ENCODE data around the gene WDCP.
"Not testable (repeated sequence)": the region's sequence is repeated elsewhere in the genome, so short reads cannot be mapped to it uniquely, and the experiment has no call there.

WDCP gene

DNA sequence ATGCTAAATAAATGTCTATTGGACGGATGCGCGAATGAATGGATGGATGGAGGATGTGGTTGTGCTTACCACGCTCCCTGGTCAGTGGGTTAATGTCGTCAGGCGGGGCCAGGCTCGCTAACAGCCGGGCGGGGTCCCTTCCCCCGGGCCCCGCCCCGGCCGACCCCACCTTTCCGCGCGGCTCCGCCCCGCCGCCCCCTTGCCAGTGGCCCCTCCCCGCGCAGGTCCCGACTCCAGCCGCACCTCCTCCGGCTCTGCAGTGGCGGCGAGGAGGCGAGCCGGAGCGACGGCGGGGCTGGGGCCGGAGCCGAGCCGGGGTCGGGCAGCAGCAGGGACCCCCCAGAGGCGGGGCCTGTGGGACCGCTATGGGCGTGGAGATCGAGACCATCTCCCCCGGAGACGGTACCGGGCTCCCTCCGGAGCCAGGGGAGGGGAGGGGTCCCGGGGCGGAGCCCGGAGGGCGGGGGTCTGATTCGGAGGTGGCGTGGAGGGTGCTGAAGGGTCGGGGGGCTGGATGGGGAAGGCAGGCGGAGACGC is 2.4 kb upstream of the WDCP start, which contains the start of gene FKBP1B:
Gene FKBP1B (plus strand): TSS at position 257 of the 537 bp plus-strand sequence. CDS start 109 bp downstream, at position 366.
- H3K4me3 ChIP-seq (ENCODE audit: low read depth, low read length): peak within 1 kb of the TSS; percentile 69
- TF ChIP-seq, protein P1, sequence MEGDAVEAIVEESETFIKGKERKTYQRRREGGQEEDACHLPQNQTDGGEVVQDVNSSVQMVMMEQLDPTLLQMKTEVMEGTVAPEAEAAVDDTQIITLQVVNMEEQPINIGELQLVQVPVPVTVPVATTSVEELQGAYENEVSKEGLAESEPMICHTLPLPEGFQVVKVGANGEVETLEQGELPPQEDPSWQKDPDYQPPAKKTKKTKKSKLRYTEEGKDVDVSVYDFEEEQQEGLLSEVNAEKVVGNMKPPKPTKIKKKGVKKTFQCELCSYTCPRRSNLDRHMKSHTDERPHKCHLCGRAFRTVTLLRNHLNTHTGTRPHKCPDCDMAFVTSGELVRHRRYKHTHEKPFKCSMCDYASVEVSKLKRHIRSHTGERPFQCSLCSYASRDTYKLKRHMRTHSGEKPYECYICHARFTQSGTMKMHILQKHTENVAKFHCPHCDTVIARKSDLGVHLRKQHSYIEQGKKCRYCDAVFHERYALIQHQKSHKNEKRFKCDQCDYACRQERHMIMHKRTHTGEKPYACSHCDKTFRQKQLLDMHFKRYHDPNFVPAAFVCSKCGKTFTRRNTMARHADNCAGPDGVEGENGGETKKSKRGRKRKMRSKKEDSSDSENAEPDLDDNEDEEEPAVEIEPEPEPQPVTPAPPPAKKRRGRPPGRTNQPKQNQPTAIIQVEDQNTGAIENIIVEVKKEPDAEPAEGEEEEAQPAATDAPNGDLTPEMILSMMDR (conservative IDR thresholded peaks at IDR 0.05; ENCODE audit: low read depth, low read length): no peak

DNA sequence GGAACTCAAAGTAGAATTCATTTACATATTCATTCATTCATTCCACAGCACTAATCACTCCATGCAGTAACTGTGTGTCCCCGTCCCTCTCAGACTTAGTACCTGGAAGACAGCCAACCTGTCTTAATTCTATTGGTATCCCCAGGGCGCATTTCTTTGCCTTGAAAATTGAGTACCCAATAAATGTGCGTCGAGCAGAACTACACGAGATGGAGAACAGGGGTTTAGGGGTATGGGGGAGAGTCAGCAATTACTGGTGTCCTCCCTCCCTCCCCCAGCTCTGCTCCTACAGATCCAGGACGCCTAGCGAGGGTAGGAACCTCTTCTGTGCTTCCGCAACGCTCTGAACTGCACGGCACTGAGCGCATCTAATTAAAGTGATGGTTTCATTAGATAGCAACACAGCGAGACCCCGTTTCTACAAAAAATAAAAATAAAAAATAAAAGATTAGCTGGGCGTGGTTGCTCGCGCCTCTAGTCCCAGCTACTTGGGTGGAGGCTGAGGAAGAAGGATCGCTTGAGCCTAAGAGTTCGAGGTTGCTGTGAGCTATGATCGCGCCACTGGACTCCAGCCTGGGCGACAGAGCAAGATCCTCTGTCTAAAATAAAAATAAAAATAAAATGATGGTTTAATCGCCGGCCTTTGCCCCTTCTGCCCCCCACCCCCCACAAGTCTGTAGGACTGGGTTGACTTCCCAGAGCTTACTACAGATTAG is 1.7 kb upstream of the WDCP start:
- peak overlapping the region; percentile 69 for H3K4me3 ChIP-seq (ENCODE audit: low read depth, low read length)
- TF ChIP-seq, protein P1 (conservative IDR thresholded peaks at IDR 0.05; ENCODE audit: low read depth, low read length): no peak
- no peak for DNase-seq (ENCODE audit: low read depth)

More for the DNA sequence above, 2.4 kb upstream of the WDCP start, which contains the start of gene FKBP1B:
- DNase-seq (ENCODE audit: low read depth): peak; percentile 55

DNA sequence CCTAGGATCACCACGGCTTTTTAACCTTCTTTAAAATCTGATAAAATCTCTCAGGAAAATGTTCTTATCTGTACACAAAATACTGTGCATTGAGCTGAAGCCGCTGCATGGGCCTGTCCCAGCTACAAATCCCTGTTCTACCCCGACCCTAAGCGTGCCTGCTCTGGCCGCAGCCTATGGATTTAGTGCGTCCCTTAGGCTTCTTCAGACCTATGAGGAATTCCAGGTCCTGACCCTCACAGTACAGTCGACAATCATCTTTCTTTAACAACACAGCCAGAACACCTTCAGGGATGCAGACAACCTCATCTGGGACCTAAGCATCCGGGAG is 477 bp upstream of the WDCP start:
- TF ChIP-seq, protein P1 (conservative IDR thresholded peaks at IDR 0.05; ENCODE audit: low read depth, low read length): no peak
- no peak overlapping the region for H3K4me3 ChIP-seq (ENCODE audit: low read depth, low read length)
- DNase-seq (ENCODE audit: low read depth): no peak

DNA sequence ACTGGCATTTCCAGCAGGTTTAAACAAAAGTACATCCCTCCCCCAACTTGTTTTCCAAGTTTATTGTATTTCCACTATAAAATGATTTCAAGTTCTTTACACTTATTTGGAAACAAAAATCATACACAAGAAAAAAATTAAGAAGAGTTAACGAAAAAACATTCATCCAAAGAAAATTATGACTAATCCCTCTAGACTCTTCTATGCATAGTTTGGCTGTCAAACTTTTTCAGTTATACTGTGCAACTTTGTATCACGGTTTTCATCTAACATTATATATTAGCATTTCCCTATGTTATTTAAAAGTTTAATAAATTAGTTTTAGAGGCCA is 627 bp downstream of the WDCP start:
- peak; percentile 11 for DNase-seq (ENCODE audit: low read depth)
- TF ChIP-seq, protein P1 (conservative IDR thresholded peaks at IDR 0.05; ENCODE audit: low read depth, low read length): no peak
- H3K4me3 ChIP-seq (ENCODE audit: low read depth, low read length): peak overlapping the region; percentile 90

DNA sequence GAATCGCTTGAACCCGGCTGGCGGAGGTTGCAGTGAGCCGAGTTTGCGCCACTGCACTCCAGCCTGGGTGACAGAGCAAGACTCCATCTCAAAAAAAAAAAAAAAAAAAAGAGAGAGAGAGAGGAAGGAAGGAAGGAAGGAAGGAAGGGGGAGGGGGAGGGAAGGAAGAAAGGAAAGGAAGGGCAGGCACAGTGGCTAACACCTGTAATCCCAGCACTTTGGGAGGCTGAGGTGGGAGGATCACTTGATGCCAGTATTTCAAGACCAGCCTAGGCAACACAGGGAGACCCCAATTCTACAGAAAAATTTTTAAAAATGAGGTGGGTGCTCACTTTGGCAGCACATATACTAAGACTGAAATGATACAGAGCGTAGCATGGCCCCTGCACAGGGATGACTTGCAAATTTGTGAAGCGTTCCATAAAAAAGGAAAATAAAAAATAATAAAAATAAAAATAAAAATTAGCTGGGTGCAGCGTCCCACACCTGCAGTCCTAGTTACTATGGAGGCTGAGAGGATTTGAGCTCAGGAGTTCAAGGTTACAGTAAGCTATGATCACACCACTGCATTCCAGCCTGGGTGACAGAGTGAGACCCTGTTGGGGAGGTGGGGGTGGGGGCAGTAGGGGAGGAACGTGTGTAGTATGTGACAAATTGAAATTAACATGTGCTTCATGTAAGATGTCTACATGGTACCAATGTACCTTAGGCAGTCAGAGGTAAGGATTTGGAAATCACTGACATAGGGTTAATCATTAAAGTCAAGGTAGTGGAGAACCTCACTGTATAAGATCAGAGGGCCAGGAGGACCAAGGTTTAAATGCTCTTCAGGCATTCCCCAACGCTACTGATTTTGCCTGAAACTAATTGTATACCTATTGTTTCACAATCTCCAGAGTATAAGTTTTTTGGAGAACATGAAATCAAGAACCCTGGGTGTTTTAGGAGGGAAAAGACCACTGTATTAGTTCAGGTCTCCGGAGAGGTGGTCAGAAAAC is 1.4 kb downstream of the WDCP start:
- H3K4me3 ChIP-seq (ENCODE audit: low read depth, low read length): no peak overlapping the region
- TF ChIP-seq, protein P1 (conservative IDR thresholded peaks at IDR 0.05; ENCODE audit: low read depth, low read length): no peak
- DNase-seq (ENCODE audit: low read depth): no peak

DNA sequence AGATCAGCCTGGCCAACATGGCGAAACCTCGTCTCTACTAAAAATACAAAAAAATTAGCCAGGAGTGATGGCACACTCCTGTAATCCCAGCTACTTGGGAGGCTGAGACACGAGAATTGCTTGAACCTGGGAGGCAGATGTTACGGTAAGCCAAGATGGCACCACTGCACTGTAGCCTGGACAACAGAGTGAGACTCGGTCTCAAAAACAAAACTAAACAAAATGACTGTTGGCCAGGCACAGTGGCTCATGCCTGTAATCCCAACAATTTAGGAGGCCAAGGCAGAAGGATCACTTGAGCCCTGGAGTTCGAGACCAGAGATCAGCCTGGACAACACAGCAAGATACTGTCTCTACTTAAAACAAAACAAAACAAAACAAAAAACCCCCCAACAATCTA is 4.1 kb downstream of the WDCP start:
- DNase-seq (ENCODE audit: low read depth); H3K4me3 ChIP-seq (ENCODE audit: low read depth, low read length): not testable (repeated sequence)

DNA sequence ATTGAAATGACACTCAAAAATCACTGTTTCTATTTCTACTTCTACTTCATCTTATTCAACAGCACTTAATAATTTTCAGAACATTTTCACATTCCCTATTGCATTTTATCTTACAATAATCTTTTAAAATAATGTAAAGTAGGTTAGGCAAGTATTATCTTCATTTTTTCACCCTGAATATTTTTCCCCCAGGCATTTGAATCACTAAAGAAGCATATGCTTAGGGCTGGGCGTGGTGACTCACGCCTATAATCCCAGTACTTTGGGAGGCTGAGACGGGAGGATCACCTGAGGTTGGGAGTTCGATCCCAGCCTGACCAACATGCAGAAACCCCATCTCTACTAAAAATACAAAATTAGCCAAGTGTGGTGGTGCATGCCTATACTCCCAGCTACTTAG is 6.7 kb downstream of the WDCP start:
- DNase-seq (ENCODE audit: low read depth): no peak
- TF ChIP-seq, protein P1 (conservative IDR thresholded peaks at IDR 0.05; ENCODE audit: low read depth, low read length): no peak
- H3K4me3 ChIP-seq (ENCODE audit: low read depth, low read length): no peak overlapping the region

Measured in choroid plexus epithelial cell (primary cell).